Testis (tissue), 3 donors: ENCODE measurements around the gene CTNNB1. TPM values are rescaled to one million over a fixed set of nuclear protein-coding genes. Genes with fewer than 3 reads are reported as not detected.

Experiments
- DNase-seq: peaks from one replicate; pipeline ENCODE4 v3.0.0-alpha.2; 2019
- H3K27ac ChIP-seq, 2 donors: fragments of 200-600 bp; sonication (generic); one replicate each; pipeline ENCODE4 v1.5.1; 2019
- H3K27me3 ChIP-seq: fragments of 200-600 bp; sonication (generic); one replicate; pipeline ENCODE4 v1.5.1; 2019
- H3K36me3 ChIP-seq: fragments of 200-600 bp; sonication (generic); one replicate; pipeline ENCODE4 v1.5.1; 2017; ENCODE audit warnings: low read depth; ENCODE audit errors: missing control alignments
- H3K4me1 ChIP-seq: fragments of 200-600 bp; sonication (generic); one replicate; pipeline ENCODE4 v1.5.1; 2019
- H3K4me3 ChIP-seq, 2 donors: fragments of 200-600 bp; sonication (generic); one replicate each; pipeline ENCODE4 v1.5.1; 2017 to 2019
- H3K9me3 ChIP-seq: fragments of 200-600 bp; sonication (generic); one replicate; pipeline ENCODE4 v1.5.1; 2017
- POLR2A ChIP-seq: fragments of 450-650 bp; IDR thresholded peaks from one replicate; pipeline ENCODE4 v1.6.1; 2017; ENCODE audit warnings: antibody characterized with exemption, mild to moderate bottlenecking, moderate library complexity
- WGBS, 2 donors: methylation state at CpG; one replicate each; pipeline ENCODE4 v1.1.5; 2018; 5-methylcytosine and 5-hydroxymethylcytosine counted together
- intact Hi-C: fragments of 100-400 bp; cut with DNase I; formaldehyde crosslinking; loops from one replicate; pipeline ENCODE4 v1.15.1; 2023; ENCODE audit warnings: low total_unique reads
- polyA plus RNA-seq: library from polyadenylated mRNA; stranded (reverse); fragments of 350-450 nt; fragmentation: Illumina TruSeq; extraction: RNeasy Lipid Tissue Mini Kit (QIAGEN cat#74804); gene quantifications from one replicate; pipeline ENCODE4 v1.2.3, GENCODE V29; 2014; ENCODE audit warnings: low read depth, low replicate concordance; ENCODE audit not compliant: insufficient read depth
- total RNA-seq, 2 donors: library from RNA; depleted of rRNA; stranded (reverse); fragments of >200 nt; gene quantifications; one replicate each; pipeline ENCODE4 v1.2.3, GENCODE V29; 2016
- TF ChIP-seq, protein P1 (sequence below), 3 experiments: fragments of 450-650 bp in 2 of 3; fragments of 200-600 bp in 1 of 3; sonication (generic) in 1 of 3; IDR thresholded peaks; one replicate each; pipeline ENCODE4 v1.5.1; 2016 to 2019; ENCODE audit warnings: antibody characterized with exemption in 3 of 3, mild to moderate bottlenecking in 2 of 3, moderate library complexity in 1 of 3

The CTNNB1 gene
- total and polyA plus RNA-seq, 3 donors from 2014 or later: 146 to 379 (median 293) TPM

- H3K4me3 ChIP-seq: no peak overlapping the region
- 45 to 53% methylated on average over 1 of the region's 1 CpG for WGBS, 2 donors
- intact Hi-C loops: no loop called here
- no peak overlapping the region for H3K27ac ChIP-seq
- no peaks in the 10 kb centered on the region for H3K27me3 ChIP-seq
- H3K9me3 ChIP-seq: no peaks in the 10 kb centered on the region
- no peaks in the 10 kb centered on the region for H3K4me1 ChIP-seq
- no peak for TF ChIP-seq POLR2A
- TF ChIP-seq, protein P1, sequence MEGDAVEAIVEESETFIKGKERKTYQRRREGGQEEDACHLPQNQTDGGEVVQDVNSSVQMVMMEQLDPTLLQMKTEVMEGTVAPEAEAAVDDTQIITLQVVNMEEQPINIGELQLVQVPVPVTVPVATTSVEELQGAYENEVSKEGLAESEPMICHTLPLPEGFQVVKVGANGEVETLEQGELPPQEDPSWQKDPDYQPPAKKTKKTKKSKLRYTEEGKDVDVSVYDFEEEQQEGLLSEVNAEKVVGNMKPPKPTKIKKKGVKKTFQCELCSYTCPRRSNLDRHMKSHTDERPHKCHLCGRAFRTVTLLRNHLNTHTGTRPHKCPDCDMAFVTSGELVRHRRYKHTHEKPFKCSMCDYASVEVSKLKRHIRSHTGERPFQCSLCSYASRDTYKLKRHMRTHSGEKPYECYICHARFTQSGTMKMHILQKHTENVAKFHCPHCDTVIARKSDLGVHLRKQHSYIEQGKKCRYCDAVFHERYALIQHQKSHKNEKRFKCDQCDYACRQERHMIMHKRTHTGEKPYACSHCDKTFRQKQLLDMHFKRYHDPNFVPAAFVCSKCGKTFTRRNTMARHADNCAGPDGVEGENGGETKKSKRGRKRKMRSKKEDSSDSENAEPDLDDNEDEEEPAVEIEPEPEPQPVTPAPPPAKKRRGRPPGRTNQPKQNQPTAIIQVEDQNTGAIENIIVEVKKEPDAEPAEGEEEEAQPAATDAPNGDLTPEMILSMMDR (IDR thresholded peaks at IDR 0.05): no peak
- no peaks in the 10 kb centered on the region for H3K36me3 ChIP-seq
- no peak for DNase-seq
These were observed 17.7 kb downstream of the CTNNB1 start for GRCh38 chr3:41216993-41217392.

- Histone ChIP-seq H3K36me3 (no peaks in the 10 kb centered on the region), H3K4me1 (peaks cover 6% of the 10 kb centered on the region), H3K9me3 (no peaks in the 10 kb centered on the region), H3K4me3 (no peak overlapping the region), H3K27me3 (no peaks in the 10 kb centered on the region), H3K27ac (no peak overlapping the region)
- DNase-seq: no peak
- TF ChIP-seq, protein P1 (IDR thresholded peaks at IDR 0.05): no peak
- no peak for TF ChIP-seq POLR2A
- intact Hi-C loops: no loop called here
- WGBS, 2 donors: 95 to 100% methylated on average over 1 of the region's 1 CpG
These were observed 20.1 kb downstream of the CTNNB1 start for GRCh38 chr3:41219424-41219823.

- H3K4me1 ChIP-seq: peaks cover 6% of the 10 kb centered on the region
- WGBS, 2 donors: 82 to 86% methylated on average over 7 of the region's 7 CpGs
- H3K9me3 ChIP-seq: no peaks in the 10 kb centered on the region
- no peak overlapping the region for H3K4me3 ChIP-seq
- no peaks in the 10 kb centered on the region for H3K27me3 ChIP-seq
- no peak overlapping the region for H3K27ac ChIP-seq
- DNase-seq: no peak
- H3K36me3 ChIP-seq: no peaks in the 10 kb centered on the region
- intact Hi-C loops: no loop called here
- no peak for TF ChIP-seq POLR2A
- TF ChIP-seq, protein P1 (IDR thresholded peaks at IDR 0.05): no peak
These were observed 21.8 kb downstream of the CTNNB1 start for GRCh38 chr3:41220906-41221677.

GRCh38 chr3:41222012-41222411, 22.7 kb downstream of the CTNNB1 start:
- Histone ChIP-seq H3K36me3 (no peaks in the 10 kb centered on the region), H3K27ac (no peak overlapping the region), H3K4me1 (peaks cover 6% of the 10 kb centered on the region), H3K9me3 (no peaks in the 10 kb centered on the region), H3K27me3 (no peaks in the 10 kb centered on the region), H3K4me3 (no peak overlapping the region)
- no peak for DNase-seq
- 58 to 64% methylated on average over 2 of the region's 2 CpGs for WGBS, 2 donors
- intact Hi-C loops: no loop called here
- TF ChIP-seq POLR2A: no peak
- TF ChIP-seq, protein P1 (IDR thresholded peaks at IDR 0.05): no peak

- WGBS, 2 donors: 68 to 71% methylated on average over 3 of the region's 3 CpGs
- Histone ChIP-seq H3K4me3 (no peak overlapping the region), H3K4me1 (peaks cover 6% of the 10 kb centered on the region), H3K27me3 (no peaks in the 10 kb centered on the region), H3K36me3 (no peaks in the 10 kb centered on the region), H3K9me3 (no peaks in the 10 kb centered on the region), H3K27ac (no peak overlapping the region)
- intact Hi-C loops: no loop called here
- TF ChIP-seq POLR2A: no peak
- TF ChIP-seq, protein P1 (IDR thresholded peaks at IDR 0.05): no peak
- DNase-seq: no peak
These were observed 23.2 kb downstream of the CTNNB1 start for GRCh38 chr3:41222501-41222900.
